ENCODE results near the gene LPIN2.
"Not testable (repeated sequence)": the region's sequence is repeated elsewhere in the genome, so short reads cannot be mapped to it uniquely, and the experiment has no call there.

The LPIN2 gene

DNA sequence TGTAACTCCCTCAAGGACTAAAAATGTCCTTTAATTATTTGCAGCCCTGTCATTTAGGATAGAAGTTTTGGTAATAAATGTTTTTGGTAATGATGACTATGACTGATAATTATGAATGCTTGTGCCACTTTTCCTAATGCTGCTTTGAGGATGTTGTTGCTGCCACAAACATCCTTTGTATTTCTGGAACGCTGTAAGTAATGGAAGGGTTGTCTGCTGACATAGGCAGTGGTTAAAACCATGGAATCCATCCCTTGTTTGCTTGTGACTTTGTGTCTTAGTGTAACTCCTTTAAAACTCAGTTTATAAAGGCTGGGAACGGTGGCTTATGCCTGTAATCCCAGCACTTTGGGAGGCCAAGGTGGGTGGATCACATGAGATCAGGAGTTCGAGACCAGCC lies 19.8 kb upstream of the LPIN2 start:
- H3K9me3 ChIP-seq (ENCODE audit: severe bottlenecking): no peaks in the 10 kb centered on the region
- DNase-seq: no peak
- H3K27ac ChIP-seq: no peak overlapping the region

DNA sequence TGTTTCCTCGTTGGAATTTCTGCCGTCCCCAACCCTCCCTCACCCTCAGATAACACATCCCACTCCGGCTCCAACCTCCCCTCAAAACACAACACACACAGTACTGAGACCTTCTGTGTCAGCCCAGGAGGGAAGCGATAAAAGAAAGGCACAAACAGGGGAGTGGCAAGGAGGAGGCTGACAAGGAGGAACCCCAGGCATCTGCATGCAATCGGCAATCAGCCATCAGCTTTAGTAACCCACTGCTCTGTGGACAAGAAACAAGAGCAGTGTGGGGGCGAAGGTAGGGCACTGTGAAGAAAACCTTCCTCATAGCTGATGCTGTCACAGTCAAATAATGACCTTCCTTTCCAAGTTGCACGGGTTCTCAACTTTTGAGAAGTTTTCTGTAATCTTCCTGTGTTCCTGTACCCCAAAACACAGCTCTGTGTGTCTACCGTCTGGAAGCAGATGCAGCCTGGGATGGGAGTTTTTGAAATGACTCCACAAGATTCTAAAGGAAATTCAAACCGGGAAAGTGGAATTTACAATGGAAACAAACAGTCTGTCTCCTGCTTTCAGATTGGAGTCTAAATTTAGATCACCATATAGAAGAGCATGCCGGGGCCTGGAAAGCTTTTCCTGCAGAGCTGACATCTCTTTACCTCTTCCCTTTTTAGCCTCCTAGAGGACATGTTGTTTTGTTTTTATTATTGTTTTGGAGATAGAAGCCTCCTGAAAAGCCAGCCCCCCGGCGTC lies 16.4 kb upstream of the LPIN2 start:
- TF ChIP-seq, protein P1, sequence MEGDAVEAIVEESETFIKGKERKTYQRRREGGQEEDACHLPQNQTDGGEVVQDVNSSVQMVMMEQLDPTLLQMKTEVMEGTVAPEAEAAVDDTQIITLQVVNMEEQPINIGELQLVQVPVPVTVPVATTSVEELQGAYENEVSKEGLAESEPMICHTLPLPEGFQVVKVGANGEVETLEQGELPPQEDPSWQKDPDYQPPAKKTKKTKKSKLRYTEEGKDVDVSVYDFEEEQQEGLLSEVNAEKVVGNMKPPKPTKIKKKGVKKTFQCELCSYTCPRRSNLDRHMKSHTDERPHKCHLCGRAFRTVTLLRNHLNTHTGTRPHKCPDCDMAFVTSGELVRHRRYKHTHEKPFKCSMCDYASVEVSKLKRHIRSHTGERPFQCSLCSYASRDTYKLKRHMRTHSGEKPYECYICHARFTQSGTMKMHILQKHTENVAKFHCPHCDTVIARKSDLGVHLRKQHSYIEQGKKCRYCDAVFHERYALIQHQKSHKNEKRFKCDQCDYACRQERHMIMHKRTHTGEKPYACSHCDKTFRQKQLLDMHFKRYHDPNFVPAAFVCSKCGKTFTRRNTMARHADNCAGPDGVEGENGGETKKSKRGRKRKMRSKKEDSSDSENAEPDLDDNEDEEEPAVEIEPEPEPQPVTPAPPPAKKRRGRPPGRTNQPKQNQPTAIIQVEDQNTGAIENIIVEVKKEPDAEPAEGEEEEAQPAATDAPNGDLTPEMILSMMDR (IDR thresholded peaks at IDR 0.05; ENCODE audit: low read depth, low read length): no peak
- no peak for DNase-seq
- Histone ChIP-seq H3K36me3 (no peaks in the 10 kb centered on the region), H3K27me3 (ENCODE audit: insufficient read depth, low read depth, severe bottlenecking) (no peaks in the 10 kb centered on the region), H3K27ac (no peak overlapping the region), H3K9me3 (ENCODE audit: severe bottlenecking) (no peaks in the 10 kb centered on the region), H3K4me3 (ENCODE audit: low read depth, low read length) (no peak overlapping the region)

More for the DNA sequence above, 19.8 kb upstream of the LPIN2 start:
- no peak overlapping the region for H3K4me3 ChIP-seq (ENCODE audit: low read depth, low read length)
- H3K36me3 ChIP-seq: no peaks in the 10 kb centered on the region
- no peaks in the 10 kb centered on the region for H3K27me3 ChIP-seq (ENCODE audit: insufficient read depth, low read depth, severe bottlenecking)
- TF ChIP-seq, protein P1 (IDR thresholded peaks at IDR 0.05; ENCODE audit: low read depth, low read length): no peak

DNA sequence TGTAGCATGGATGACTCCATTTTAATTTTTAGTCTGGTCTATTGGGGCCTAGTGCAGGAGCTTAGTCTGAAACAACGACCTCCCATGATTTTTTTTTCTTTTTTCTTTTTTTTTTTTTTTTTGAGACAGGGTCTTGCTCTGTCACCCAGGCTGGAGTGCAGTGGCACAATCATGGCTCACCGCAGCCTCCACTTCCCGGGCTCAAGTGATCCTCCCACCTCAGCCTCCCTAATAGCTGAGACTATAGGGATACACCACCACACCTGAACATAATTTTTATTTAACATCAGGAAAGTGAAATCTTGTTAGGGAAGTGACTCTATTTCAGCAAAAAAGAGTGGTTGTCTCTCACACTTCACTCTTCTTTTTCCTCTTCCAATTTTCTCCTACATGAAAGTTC lies 15.2 kb upstream of the LPIN2 start:
- H3K27me3 ChIP-seq (ENCODE audit: insufficient read depth, low read depth, severe bottlenecking); H3K36me3 ChIP-seq; DNase-seq; H3K27ac ChIP-seq; H3K4me3 ChIP-seq (ENCODE audit: low read depth, low read length); H3K9me3 ChIP-seq (ENCODE audit: severe bottlenecking): not testable (repeated sequence)

GRCh38 chr18:3027370-3027891 lies 14.5 kb upstream of the LPIN2 start:
- H3K4me3 ChIP-seq (ENCODE audit: low read depth, low read length): no peak overlapping the region
- H3K36me3 ChIP-seq: no peaks in the 10 kb centered on the region
- no peaks in the 10 kb centered on the region for H3K27me3 ChIP-seq (ENCODE audit: insufficient read depth, low read depth, severe bottlenecking)
- no peak for DNase-seq
- TF ChIP-seq, protein P1 (IDR thresholded peaks at IDR 0.05; ENCODE audit: low read depth, low read length): no peak
- H3K27ac ChIP-seq: peak overlapping the region; percentile 54
- H3K9me3 ChIP-seq (ENCODE audit: severe bottlenecking): no peaks in the 10 kb centered on the region

- no peak overlapping the region for H3K4me3 ChIP-seq (ENCODE audit: low read depth, low read length)
- H3K27me3 ChIP-seq (ENCODE audit: insufficient read depth, low read depth, severe bottlenecking): no peaks in the 10 kb centered on the region
- no peak overlapping the region for H3K27ac ChIP-seq
- DNase-seq: no peak
- no peaks in the 10 kb centered on the region for H3K9me3 ChIP-seq (ENCODE audit: severe bottlenecking)
- no peaks in the 10 kb centered on the region for H3K36me3 ChIP-seq
- TF ChIP-seq, protein P1 (IDR thresholded peaks at IDR 0.05; ENCODE audit: low read depth, low read length): no peak
Measured at GRCh38 chr18:3025544-3025943, 12.6 kb upstream of the LPIN2 start.

DNA sequence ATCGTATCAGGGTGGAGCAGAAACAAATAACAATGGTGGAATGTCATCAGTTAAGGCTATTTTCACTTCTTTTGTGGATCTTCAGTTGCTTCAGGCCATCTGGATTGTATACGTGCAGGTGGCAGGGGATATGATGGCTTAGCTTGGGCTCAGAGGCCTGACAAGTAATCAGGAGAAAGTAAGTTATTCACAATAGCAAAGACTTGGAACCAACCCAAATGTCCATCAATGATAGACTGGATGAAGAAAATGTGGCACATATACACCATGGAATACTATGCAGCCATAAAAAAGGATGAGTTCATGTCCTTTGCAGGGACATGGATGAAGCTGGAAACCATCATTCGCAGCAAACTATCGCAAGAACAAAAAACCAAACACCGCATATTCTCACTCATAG lies 10.7 kb upstream of the LPIN2 start:
- H3K9me3 ChIP-seq (ENCODE audit: severe bottlenecking); H3K27ac ChIP-seq; H3K27me3 ChIP-seq (ENCODE audit: insufficient read depth, low read depth, severe bottlenecking); DNase-seq; H3K36me3 ChIP-seq; H3K4me3 ChIP-seq (ENCODE audit: low read depth, low read length): not testable (repeated sequence)
